Trophoblast cell (in vitro differentiated cells and primary cell): ENCODE data around the gene EXOC1.

Experiments used
- DNase-seq, 2 donors: peaks; one replicate each; pipeline ENCODE4 v3.0.0-alpha.2; 2016
- H2AFZ ChIP-seq: 2 replicates; pipeline ENCODE4 v1.6.1; 2013; ENCODE audit warnings: low read length, moderate library complexity, mild to moderate bottlenecking; ENCODE audit not compliant: insufficient read depth, poor library complexity
- H2AK5ac ChIP-seq: 2 replicates; pipeline ENCODE4 v1.6.1; 2013; ENCODE audit warnings: mild to moderate bottlenecking, low read length
- H2BK120ac ChIP-seq: 2 replicates; pipeline ENCODE4 v1.6.1; 2013; ENCODE audit warnings: low read length, mild to moderate bottlenecking, moderate library complexity; ENCODE audit not compliant: insufficient read depth, poor library complexity
- H2BK12ac ChIP-seq: 2 replicates; pipeline ENCODE4 v1.6.1; 2013; ENCODE audit warnings: mild to moderate bottlenecking, low read length, moderate library complexity
- H2BK5ac ChIP-seq: 2 replicates; pipeline ENCODE4 v1.6.1; 2013; ENCODE audit warnings: low read length, low read depth, moderate library complexity, mild to moderate bottlenecking; ENCODE audit not compliant: poor library complexity
- H3K14ac ChIP-seq: 2 replicates; pipeline ENCODE4 v1.6.1; 2013; ENCODE audit warnings: mild to moderate bottlenecking, low read length
- H3K18ac ChIP-seq: 2 replicates; pipeline ENCODE4 v1.6.1; 2013; ENCODE audit warnings: mild to moderate bottlenecking, low read length
- H3K23ac ChIP-seq: 2 replicates; pipeline ENCODE4 v1.6.1; 2013; ENCODE audit warnings: low read length
- H3K27ac ChIP-seq: 2 replicates; pipeline ENCODE4 v1.5.1; 2013; ENCODE audit warnings: low read depth, mild to moderate bottlenecking, inconsistent platforms, low read length, moderate library complexity
- H3K27me3 ChIP-seq: 2 replicates; pipeline ENCODE4 v1.6.1; 2013; ENCODE audit warnings: inconsistent platforms, mild to moderate bottlenecking, low read length, moderate library complexity; ENCODE audit not compliant: insufficient read depth
- H3K36me3 ChIP-seq, 2 experiments: 1 replicate in 1 of 2; 2 replicates in 1 of 2; pipeline ENCODE4 v1.6.1; 2013; ENCODE audit warnings: low read length in 2 of 2, mild to moderate bottlenecking in 2 of 2, moderate library complexity in 1 of 2; ENCODE audit not compliant: insufficient read depth in 2 of 2, control insufficient read depth in 1 of 2
- H3K4ac ChIP-seq: 2 replicates; pipeline ENCODE4 v1.6.1; 2013; ENCODE audit warnings: low read depth, mild to moderate bottlenecking, low read length, moderate library complexity
- H3K4me1 ChIP-seq, 2 experiments: 1 replicate in 1 of 2; 2 replicates in 1 of 2; pipeline ENCODE4 v1.6.1; 2013; ENCODE audit warnings: low read length in 2 of 2, mild to moderate bottlenecking in 2 of 2, moderate library complexity in 1 of 2; ENCODE audit not compliant: insufficient read depth in 2 of 2, control insufficient read depth in 1 of 2
- H3K4me2 ChIP-seq: 2 replicates; pipeline ENCODE4 v1.6.1; 2013; ENCODE audit warnings: inconsistent platforms, mild to moderate bottlenecking, low read length, moderate library complexity
- H3K4me3 ChIP-seq: 2 replicates; pipeline ENCODE4 v1.5.1; 2013; ENCODE audit warnings: mild to moderate bottlenecking, low read depth, low read length, inconsistent platforms
- H3K79me1 ChIP-seq: one replicate; pipeline ENCODE4 v1.6.1; 2013; ENCODE audit warnings: low read length
- H3K79me2 ChIP-seq: 2 replicates; pipeline ENCODE4 v1.6.1; 2013; ENCODE audit warnings: low read length, mild to moderate bottlenecking; ENCODE audit not compliant: control insufficient read depth, insufficient read depth, poor library complexity
- H3K9ac ChIP-seq: 2 replicates; pipeline ENCODE4 v1.6.1; 2013; ENCODE audit warnings: mild to moderate bottlenecking, low read length
- H3K9me3 ChIP-seq: 2 replicates; pipeline ENCODE4 v1.6.1; 2013; ENCODE audit warnings: low read depth, mild to moderate bottlenecking, control low read depth, inconsistent platforms, low read length; ENCODE audit not compliant: insufficient read depth
- H4K12ac ChIP-seq: 2 replicates; pipeline ENCODE4 v1.6.1; 2013; ENCODE audit warnings: low read depth, mild to moderate bottlenecking, low read length, moderate library complexity
- H4K8ac ChIP-seq: 2 replicates; pipeline ENCODE4 v1.6.1; 2013; ENCODE audit warnings: low read depth, mild to moderate bottlenecking, low read length, moderate library complexity
- H4K91ac ChIP-seq: one replicate; pipeline ENCODE4 v1.6.1; 2013; ENCODE audit warnings: low read depth, mild to moderate bottlenecking, low read length, moderate library complexity
- WGBS: extraction: QIAGEN DNeasy Blood & Tissue Kit; methylation state at CpG from one replicate; pipeline ENCODE4 v1.1.7; 2013; ENCODE audit warnings: missing lambda C conversion rate; ENCODE audit not compliant: insufficient read length, insufficient coverage; ENCODE audit errors: extremely low coverage; 5-methylcytosine and 5-hydroxymethylcytosine counted together

Gene EXOC1

GRCh38 chr4:55849724-55850123 is 3.7 kb upstream of the EXOC1 start:
- H3K9me3 ChIP-seq = peaks cover 2% of the 10 kb centered on the region
- no peak overlapping the region for H4K12ac ChIP-seq
- H3K9ac ChIP-seq = no peak overlapping the region
- H3K36me3 ChIP-seq = no peaks in the 10 kb centered on the region
- peaks cover 5% of the 10 kb centered on the region for H3K79me2 ChIP-seq
- no peak overlapping the region for H3K18ac ChIP-seq
- DNase-seq = no peak
- H3K4me1 ChIP-seq = peaks cover 0 to 2% of the 10 kb centered on the region in 2 experiments
- no peak overlapping the region for H4K91ac ChIP-seq
- H4K8ac ChIP-seq = no peak overlapping the region
- no peak overlapping the region for H3K4ac ChIP-seq
- H3K23ac ChIP-seq = no peak overlapping the region
- no peak overlapping the region for H2BK120ac ChIP-seq
- H2AFZ ChIP-seq = no peak overlapping the region
- H3K4me2 ChIP-seq = no peak overlapping the region
- no peaks in the 10 kb centered on the region for H3K27me3 ChIP-seq
- H2BK12ac ChIP-seq = no peak overlapping the region
- no peak overlapping the region for H2AK5ac ChIP-seq
- H3K14ac ChIP-seq = no peak overlapping the region
- H3K4me3 ChIP-seq = no peak overlapping the region
- H2BK5ac ChIP-seq = no peak overlapping the region
- WGBS = no CpG with 5 or more reads among the region's 9 CpGs
- H3K27ac ChIP-seq = no peak overlapping the region
- peaks cover 4% of the 10 kb centered on the region for H3K79me1 ChIP-seq

DNA sequence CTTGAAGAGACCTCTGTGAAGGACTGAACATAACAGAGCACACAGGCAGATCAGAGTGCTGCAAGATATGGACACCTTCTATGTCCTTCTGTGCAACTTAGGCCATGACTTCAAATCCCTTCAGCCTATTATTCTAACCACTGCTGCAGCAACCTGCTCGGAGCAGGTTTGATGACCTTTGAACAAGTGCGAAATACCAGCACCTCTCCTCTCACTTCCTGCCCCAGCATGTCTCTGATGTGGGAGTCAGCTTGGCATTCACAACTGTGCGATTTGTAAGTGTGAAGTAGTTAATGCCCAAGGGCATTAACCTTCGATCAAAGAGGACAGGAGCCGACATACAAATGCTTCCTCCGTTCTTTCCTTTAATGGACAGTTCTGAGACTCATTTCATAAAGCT is 1.6 kb upstream of the EXOC1 start:
- Histone ChIP-seq H2BK12ac (no peak overlapping the region), H4K12ac (no peak overlapping the region)

DNA sequence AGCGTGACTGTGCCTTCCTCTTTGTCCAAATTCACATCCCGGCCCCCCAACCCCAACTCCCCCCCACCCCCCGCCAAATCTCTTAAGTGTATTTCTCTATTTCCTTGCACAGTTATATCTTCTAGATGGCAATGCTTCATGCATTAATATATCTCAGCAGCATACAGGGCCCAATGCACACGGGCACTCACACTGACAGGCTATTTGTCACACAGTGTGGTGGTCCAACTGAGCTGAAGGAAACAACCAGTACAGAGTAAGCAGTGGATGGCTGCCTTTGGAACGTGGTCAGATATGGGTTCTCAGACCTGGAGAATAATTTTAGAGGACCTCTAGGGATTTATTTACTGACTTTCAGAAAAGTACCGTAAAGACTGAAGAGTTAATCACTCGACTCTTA is 681 bp downstream of the EXOC1 start:
- Histone ChIP-seq H3K4me1 (peaks cover 0 to 2% of the 10 kb centered on the region in 2 experiments), H3K4me3 (peak overlapping the region; percentile 84), H2AK5ac (no peak overlapping the region), H3K36me3 (no peaks in the 10 kb centered on the region), H4K91ac (peak overlapping the region; percentile 69), H3K4ac (no peak overlapping the region), H2BK120ac (no peak overlapping the region), H3K18ac (no peak overlapping the region), H4K12ac (peak overlapping the region; percentile 60), H3K27ac (no peak overlapping the region), H2BK5ac (no peak overlapping the region), H3K9me3 (peaks cover 2% of the 10 kb centered on the region), H3K79me2 (peaks cover 5% of the 10 kb centered on the region), H3K79me1 (peaks cover 4% of the 10 kb centered on the region), H2AFZ (peak overlapping the region; percentile 12), H3K23ac (no peak overlapping the region), H3K14ac (peak overlapping the region; percentile 30), H2BK12ac (no peak overlapping the region), H3K4me2 (peak overlapping the region; percentile 55), H3K27me3 (no peaks in the 10 kb centered on the region), H3K9ac (peak overlapping the region; percentile 94), H4K8ac (peak overlapping the region; percentile 76)
- DNase-seq = peak in 1 of 2 donors; percentile 12
- WGBS = no CpG with 5 or more reads among the region's 7 CpGs

More for the DNA sequence above, 1.6 kb upstream of the EXOC1 start:
- Histone ChIP-seq H3K14ac (no peak overlapping the region), H3K23ac (no peak overlapping the region), H3K18ac (no peak overlapping the region), H3K9me3 (peaks cover 2% of the 10 kb centered on the region), H3K79me1 (peaks cover 4% of the 10 kb centered on the region), H3K9ac (no peak overlapping the region), H2BK5ac (no peak overlapping the region), H4K91ac (no peak overlapping the region), H2AK5ac (no peak overlapping the region), H2BK120ac (no peak overlapping the region), H2AFZ (no peak overlapping the region), H3K4ac (no peak overlapping the region), H3K4me3 (no peak overlapping the region), H4K8ac (no peak overlapping the region), H3K4me2 (no peak overlapping the region), H3K4me1 (peaks cover 0 to 2% of the 10 kb centered on the region in 2 experiments), H3K36me3 (no peaks in the 10 kb centered on the region), H3K79me2 (peaks cover 5% of the 10 kb centered on the region), H3K27ac (no peak overlapping the region), H3K27me3 (no peaks in the 10 kb centered on the region)
- WGBS = no CpG with 5 or more reads among the region's 6 CpGs
- peak; percentile 75 to 84 for DNase-seq

GRCh38 chr4:55857586-55857985 is 4.1 kb downstream of the EXOC1 start:
- Histone ChIP-seq H2AFZ (no peak overlapping the region), H3K4me3 (no peak overlapping the region), H3K79me1 (peaks cover 4% of the 10 kb centered on the region), H3K18ac (no peak overlapping the region), H3K4me2 (no peak overlapping the region), H3K27ac (no peak overlapping the region), H3K27me3 (no peaks in the 10 kb centered on the region), H4K12ac (no peak overlapping the region), H3K4me1 (peaks cover 0 to 2% of the 10 kb centered on the region in 2 experiments), H3K4ac (no peak overlapping the region), H2BK120ac (no peak overlapping the region), H3K23ac (no peak overlapping the region), H2BK5ac (no peak overlapping the region), H4K91ac (no peak overlapping the region), H3K9me3 (no peaks in the 10 kb centered on the region), H3K79me2 (peaks cover 5% of the 10 kb centered on the region), H3K14ac (no peak overlapping the region), H3K9ac (no peak overlapping the region), H3K36me3 (no peaks in the 10 kb centered on the region), H4K8ac (no peak overlapping the region), H2AK5ac (no peak overlapping the region), H2BK12ac (no peak overlapping the region)
- no peak for DNase-seq
- WGBS = no CpG with 5 or more reads among the region's 1 CpG
